ENCODE measurements around the gene GTF2IRD1. TPM values are rescaled to one million over a fixed set of nuclear protein-coding genes. Genes with fewer than 3 reads are reported as not detected.

The GTF2IRD1 gene
- total and polyA plus RNA-seq, 9 of the 15 experiments (the other 6 are each of a cell fraction or from before 2014, with no cell fraction given): 9.1 to 30.2 (median 14.0) TPM

DNA sequence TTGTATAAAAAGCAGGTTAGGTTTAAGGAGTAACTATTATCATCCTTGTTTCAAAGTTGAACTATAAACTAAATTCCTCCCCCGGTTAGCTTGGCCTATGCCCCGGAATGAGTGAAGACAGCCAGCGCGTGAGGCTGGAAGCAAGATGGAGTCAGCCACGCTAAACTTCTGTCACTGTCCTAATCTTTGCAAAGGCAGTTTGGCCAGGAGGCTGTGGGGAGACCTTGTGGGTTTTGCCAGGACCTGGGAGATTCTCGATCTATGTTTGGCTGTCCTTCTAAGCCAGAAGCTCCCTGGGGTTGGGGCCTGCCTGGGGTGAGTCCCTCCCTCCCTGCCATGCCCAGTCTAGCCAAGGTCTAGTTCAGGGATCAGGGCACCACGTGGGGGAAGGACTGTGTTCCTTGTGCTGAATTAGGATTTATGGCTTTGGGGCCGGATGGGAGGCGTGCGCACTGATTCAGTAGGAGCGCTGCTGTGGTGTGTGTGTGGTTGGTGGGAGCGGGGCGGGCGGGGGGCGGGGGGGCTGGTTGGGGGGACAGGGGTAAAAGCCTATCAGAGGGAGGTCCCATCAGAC, 871 bp upstream of the GTF2IRD1 start (continued):
- TF ChIP-seq, protein P1, sequence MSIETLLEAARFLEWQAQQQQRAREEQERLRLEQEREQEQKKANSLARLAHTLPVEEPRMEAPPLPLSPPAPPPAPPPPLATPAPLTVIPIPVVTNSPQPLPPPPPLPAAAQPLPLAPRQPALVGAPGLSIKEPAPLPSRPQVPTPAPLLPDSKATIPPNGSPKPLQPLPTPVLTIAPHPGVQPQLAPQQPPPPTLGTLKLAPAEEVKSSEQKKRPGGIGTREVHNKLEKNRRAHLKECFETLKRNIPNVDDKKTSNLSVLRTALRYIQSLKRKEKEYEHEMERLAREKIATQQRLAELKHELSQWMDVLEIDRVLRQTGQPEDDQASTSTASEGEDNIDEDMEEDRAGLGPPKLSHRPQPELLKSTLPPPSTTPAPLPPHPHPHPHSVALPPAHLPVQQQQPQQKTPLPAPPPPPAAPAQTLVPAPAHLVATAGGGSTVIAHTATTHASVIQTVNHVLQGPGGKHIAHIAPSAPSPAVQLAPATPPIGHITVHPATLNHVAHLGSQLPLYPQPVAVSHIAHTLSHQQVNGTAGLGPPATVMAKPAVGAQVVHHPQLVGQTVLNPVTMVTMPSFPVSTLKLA (conservative IDR thresholded peaks at IDR 0.05): no peak
- TF ChIP-seq NFRKB (IDR thresholded peaks at IDR 0.05; ENCODE audit: low read depth): no peak
- TF ChIP-seq MIER1 (IDR thresholded peaks at IDR 0.05; ENCODE audit: low read depth): no peak
- no peak for TF ChIP-seq FIP1L1 (IDR thresholded peaks at IDR 0.05; ENCODE audit: low read depth, low read length, poor library complexity, severe bottlenecking)
- no peak for TF ChIP-seq KLF16 (IDR thresholded peaks at IDR 0.05)
- TF ChIP-seq ZNF717 (CRISPR knock-in tag; IDR thresholded peaks at IDR 0.05): no peak
- TF ChIP-seq, protein P2, sequence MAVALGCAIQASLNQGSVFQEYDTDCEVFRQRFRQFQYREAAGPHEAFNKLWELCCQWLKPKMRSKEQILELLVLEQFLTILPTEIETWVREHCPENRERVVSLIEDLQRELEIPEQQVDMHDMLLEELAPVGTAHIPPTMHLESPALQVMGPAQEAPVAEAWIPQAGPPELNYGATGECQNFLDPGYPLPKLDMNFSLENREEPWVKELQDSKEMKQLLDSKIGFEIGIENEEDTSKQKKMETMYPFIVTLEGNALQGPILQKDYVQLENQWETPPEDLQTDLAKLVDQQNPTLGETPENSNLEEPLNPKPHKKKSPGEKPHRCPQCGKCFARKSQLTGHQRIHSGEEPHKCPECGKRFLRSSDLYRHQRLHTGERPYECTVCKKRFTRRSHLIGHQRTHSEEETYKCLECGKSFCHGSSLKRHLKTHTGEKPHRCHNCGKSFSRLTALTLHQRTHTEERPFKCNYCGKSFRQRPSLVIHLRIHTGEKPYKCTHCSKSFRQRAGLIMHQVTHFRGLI (CRISPR knock-in tag; IDR thresholded peaks at IDR 0.05): 0 out of 2 replicates have a peak, but pooled peaks have one; percentile 71
- no peak for TF ChIP-seq NONO (IDR thresholded peaks at IDR 0.05; ENCODE audit: low read depth in 2 of 2, low read length in 1 of 2)
- no peak for TF ChIP-seq KDM4B (IDR thresholded peaks at IDR 0.05; ENCODE audit: borderline replicate concordance in 2 of 2, low read depth in 1 of 2)
- TF ChIP-seq, protein P3, sequence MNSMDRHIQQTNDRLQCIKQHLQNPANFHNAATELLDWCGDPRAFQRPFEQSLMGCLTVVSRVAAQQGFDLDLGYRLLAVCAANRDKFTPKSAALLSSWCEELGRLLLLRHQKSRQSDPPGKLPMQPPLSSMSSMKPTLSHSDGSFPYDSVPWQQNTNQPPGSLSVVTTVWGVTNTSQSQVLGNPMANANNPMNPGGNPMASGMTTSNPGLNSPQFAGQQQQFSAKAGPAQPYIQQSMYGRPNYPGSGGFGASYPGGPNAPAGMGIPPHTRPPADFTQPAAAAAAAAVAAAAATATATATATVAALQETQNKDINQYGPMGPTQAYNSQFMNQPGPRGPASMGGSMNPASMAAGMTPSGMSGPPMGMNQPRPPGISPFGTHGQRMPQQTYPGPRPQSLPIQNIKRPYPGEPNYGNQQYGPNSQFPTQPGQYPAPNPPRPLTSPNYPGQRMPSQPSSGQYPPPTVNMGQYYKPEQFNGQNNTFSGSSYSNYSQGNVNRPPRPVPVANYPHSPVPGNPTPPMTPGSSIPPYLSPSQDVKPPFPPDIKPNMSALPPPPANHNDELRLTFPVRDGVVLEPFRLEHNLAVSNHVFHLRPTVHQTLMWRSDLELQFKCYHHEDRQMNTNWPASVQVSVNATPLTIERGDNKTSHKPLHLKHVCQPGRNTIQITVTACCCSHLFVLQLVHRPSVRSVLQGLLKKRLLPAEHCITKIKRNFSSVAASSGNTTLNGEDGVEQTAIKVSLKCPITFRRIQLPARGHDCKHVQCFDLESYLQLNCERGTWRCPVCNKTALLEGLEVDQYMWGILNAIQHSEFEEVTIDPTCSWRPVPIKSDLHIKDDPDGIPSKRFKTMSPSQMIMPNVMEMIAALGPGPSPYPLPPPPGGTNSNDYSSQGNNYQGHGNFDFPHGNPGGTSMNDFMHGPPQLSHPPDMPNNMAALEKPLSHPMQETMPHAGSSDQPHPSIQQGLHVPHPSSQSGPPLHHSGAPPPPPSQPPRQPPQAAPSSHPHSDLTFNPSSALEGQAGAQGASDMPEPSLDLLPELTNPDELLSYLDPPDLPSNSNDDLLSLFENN (IDR thresholded peaks at IDR 0.05; ENCODE audit: low read depth in 2 of 2, low read length in 2 of 2): no peak
- peak; percentile 70; the same call in 1 of the 2 replicates for TF ChIP-seq NFXL1 (CRISPR knock-in tag; IDR thresholded peaks at IDR 0.05)
- TF ChIP-seq MBD2 (IDR thresholded peaks at IDR 0.05; ENCODE audit: borderline replicate concordance, low read depth): no peak
- no peak for TF ChIP-seq BDP1 (IDR thresholded peaks at IDR 0.05; ENCODE audit: insufficient read depth, insufficient read length)
- TF ChIP-seq SNRNP70 (optimal IDR thresholded peaks at IDR 0.05; ENCODE audit: low read depth, low read length): no peak
- no peak for TF ChIP-seq ZC3H4 (CRISPR knock-in tag; IDR thresholded peaks at IDR 0.05; ENCODE audit: borderline replicate concordance)
- TF ChIP-seq, protein P4, sequence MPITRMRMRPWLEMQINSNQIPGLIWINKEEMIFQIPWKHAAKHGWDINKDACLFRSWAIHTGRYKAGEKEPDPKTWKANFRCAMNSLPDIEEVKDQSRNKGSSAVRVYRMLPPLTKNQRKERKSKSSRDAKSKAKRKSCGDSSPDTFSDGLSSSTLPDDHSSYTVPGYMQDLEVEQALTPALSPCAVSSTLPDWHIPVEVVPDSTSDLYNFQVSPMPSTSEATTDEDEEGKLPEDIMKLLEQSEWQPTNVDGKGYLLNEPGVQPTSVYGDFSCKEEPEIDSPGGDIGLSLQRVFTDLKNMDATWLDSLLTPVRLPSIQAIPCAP (CRISPR knock-in tag; IDR thresholded peaks at IDR 0.05; ENCODE audit: borderline replicate concordance): no peak
- TF ChIP-seq ZNF766 (CRISPR knock-in tag; conservative IDR thresholded peaks at IDR 0.05): peak; percentile 91
- TF ChIP-seq CEBPG (CRISPR knock-in tag; IDR thresholded peaks at IDR 0.05): no peak
- no peak for TF ChIP-seq CEBPG (tag; conservative IDR thresholded peaks at IDR 0.05 in 1 of 2, IDR thresholded peaks at IDR 0.05 in 1 of 2)
- peak; percentile 85; the same call in 1 of the 2 replicates for TF ChIP-seq KLF6 (CRISPR knock-in tag; IDR thresholded peaks at IDR 0.05; ENCODE audit: borderline replicate concordance)
- TF ChIP-seq ESRRA (IDR thresholded peaks at IDR 0.05; ENCODE audit: borderline replicate concordance, low read depth): no peak
- no peak for TF ChIP-seq DPF2 (IDR thresholded peaks at IDR 0.05)
